Kidney (tissue), 14 donors: ENCODE data around the gene HBB. TPM values are rescaled to one million over a fixed set of nuclear protein-coding genes. Genes with fewer than 3 reads are reported as not detected.

Experiments
- DNase-seq, 5 donors: peaks; one replicate each; pipeline ENCODE4 v3.0.0-alpha.2; 2013 to 2020
- FAIRE-seq: peaks from 2 replicates; lab custom pipeline; 2012; peaks lifted over from hg19 to GRCh38; lab: Jason Lieb, UNC
- H3K27ac ChIP-seq, 2 donors: one replicate each; pipeline ENCODE4 v1.7.0; 2013; ENCODE audit warnings: low read depth in 2 of 2, low read length in 2 of 2, inconsistent platforms in 1 of 2
- H3K27me3 ChIP-seq: one replicate; pipeline ENCODE4 v1.7.1; 2013; ENCODE audit warnings: low read length, inconsistent platforms; ENCODE audit not compliant: control insufficient read depth, insufficient read depth
- H3K36me3 ChIP-seq, 3 donors: one replicate each; pipeline versions ENCODE4 v1.7.0 to v1.7.1; 2013; ENCODE audit warnings: low read length in 3 of 3, control low read depth in 1 of 3, inconsistent platforms in 1 of 3; ENCODE audit not compliant: insufficient read depth in 3 of 3, control insufficient read depth in 2 of 3
- H3K4me1 ChIP-seq, 3 donors: one replicate each; pipeline versions ENCODE4 v1.7.0 to v1.7.1; 2013; ENCODE audit warnings: low read length in 3 of 3, inconsistent platforms in 1 of 3, low read depth in 1 of 3; ENCODE audit not compliant: control insufficient read depth in 2 of 3, insufficient read depth in 2 of 3
- H3K4me3 ChIP-seq, 3 donors: one replicate each; pipeline versions ENCODE4 v1.7.0 to v1.8.1; 2013; ENCODE audit warnings: low read length in 3 of 3, control low read depth in 1 of 3, inconsistent platforms in 1 of 3
- H3K9ac ChIP-seq, 3 donors: one replicate each; pipeline versions ENCODE4 v1.7.0 to v1.7.1; 2013; ENCODE audit warnings: low read length in 3 of 3, control low read depth in 1 of 3, inconsistent platforms in 1 of 3
- H3K9me3 ChIP-seq, 3 donors: one replicate each; pipeline versions ENCODE4 v1.7.0 to v1.7.1; 2013; ENCODE audit warnings: low read length in 3 of 3, control low read depth in 1 of 3, inconsistent platforms in 1 of 3; ENCODE audit not compliant: control insufficient read depth in 2 of 3, insufficient read depth in 1 of 3
- intact Hi-C: fragments of 100-400 bp; cut with DNase I; formaldehyde crosslinking; loops from one replicate; pipeline ENCODE4 v1.11.1; 2022
- polyA plus RNA-seq: library from polyadenylated mRNA; stranded (reverse); fragments of 350-450 nt; fragmentation: Illumina TruSeq; extraction: RNeasy Lipid Tissue Mini Kit (QIAGEN cat#74804); gene quantifications from one replicate; pipeline ENCODE4 v1.2.3, GENCODE V29; 2014; ENCODE audit warnings: low read depth, low replicate concordance; ENCODE audit not compliant: insufficient read depth
- total RNA-seq: library from RNA; stranded (reverse); fragmentation: NEBNext Ultra II Directional; extraction: Animal tissue kit (Norgen Biotek cat#: 25700); gene quantifications from one replicate; pipeline ENCODE4 v1.2.1, GENCODE V29; 2021
- TF ChIP-seq, protein P1 (sequence below): IDR thresholded peaks from 3 replicates; pipeline ENCODE4 v1.5.1; 2012; ENCODE audit warnings: mild to moderate bottlenecking, moderate library complexity, borderline replicate concordance; ENCODE audit not compliant: insufficient read depth; ENCODE audit errors: extremely low read depth
- donor health status: control.
- donor health status: control.
- donor health status: control.
- donor health status: control.
- donor health status: control.
- donor health status: DM: yes; HTN: yes; CAD: no.
- donor health status: Normal renal cell carcinoma (clear cell type).

The HBB gene
- total and polyA plus RNA-seq, 2 donors from 2014 or later = 10.9 to 59.9 TPM

DNA sequence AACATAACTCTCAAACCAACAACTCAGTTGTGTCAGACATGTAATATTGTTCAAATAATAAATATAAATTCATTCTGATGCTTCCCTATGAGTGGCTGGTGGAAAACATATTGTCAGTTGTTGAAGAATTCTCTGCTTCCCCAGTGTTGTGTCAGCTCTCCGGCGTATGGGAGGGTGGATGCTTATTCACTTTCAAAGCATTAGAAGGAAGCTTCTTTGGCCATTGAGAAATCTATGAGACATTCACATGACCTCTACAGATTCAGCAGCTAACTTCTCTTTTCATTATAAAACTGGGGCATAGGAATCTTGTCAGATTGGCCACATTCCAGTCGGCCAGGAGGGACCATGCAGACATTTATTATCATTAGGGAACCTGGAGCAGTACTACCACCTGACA lies 29.3 kb downstream of the HBB start:
- H3K36me3 ChIP-seq = no peaks in the 10 kb centered on the region
- no peaks in the 10 kb centered on the region for H3K4me1 ChIP-seq
- H3K4me3 ChIP-seq = no peak overlapping the region
- no peak overlapping the region for H3K9ac ChIP-seq
- no peak overlapping the region for H3K27ac ChIP-seq
- no peaks in the 10 kb centered on the region for H3K27me3 ChIP-seq
- TF ChIP-seq, protein P1, sequence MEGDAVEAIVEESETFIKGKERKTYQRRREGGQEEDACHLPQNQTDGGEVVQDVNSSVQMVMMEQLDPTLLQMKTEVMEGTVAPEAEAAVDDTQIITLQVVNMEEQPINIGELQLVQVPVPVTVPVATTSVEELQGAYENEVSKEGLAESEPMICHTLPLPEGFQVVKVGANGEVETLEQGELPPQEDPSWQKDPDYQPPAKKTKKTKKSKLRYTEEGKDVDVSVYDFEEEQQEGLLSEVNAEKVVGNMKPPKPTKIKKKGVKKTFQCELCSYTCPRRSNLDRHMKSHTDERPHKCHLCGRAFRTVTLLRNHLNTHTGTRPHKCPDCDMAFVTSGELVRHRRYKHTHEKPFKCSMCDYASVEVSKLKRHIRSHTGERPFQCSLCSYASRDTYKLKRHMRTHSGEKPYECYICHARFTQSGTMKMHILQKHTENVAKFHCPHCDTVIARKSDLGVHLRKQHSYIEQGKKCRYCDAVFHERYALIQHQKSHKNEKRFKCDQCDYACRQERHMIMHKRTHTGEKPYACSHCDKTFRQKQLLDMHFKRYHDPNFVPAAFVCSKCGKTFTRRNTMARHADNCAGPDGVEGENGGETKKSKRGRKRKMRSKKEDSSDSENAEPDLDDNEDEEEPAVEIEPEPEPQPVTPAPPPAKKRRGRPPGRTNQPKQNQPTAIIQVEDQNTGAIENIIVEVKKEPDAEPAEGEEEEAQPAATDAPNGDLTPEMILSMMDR = no peak
- H3K9me3 ChIP-seq = peaks cover 0 to 3% (median 0%) of the 10 kb centered on the region in 3 donors
- intact Hi-C loops = no loop called here
- no peak for FAIRE-seq
- DNase-seq = no peak

DNA sequence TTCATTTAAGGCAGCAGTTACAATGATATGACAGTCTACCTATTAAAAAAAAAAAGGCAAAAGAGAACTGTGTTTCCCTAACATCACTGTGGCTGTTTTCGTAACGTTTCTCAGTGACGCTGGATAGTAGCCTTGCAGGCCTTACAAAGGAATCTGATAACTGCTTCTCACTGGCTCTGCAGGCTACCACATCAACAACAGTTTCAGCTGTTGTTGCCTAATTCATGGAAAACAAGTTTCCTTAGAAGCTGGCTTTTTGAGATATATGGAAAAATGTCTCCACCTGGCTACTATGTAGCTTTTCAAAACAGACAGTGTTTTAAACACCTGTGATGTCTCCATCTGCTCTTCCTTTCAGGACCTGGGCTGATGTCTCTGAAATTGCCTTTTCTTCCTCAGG lies 30.1 kb downstream of the HBB start:
- no peak overlapping the region for H3K27ac ChIP-seq
- peaks cover 0 to 3% (median 0%) of the 10 kb centered on the region in 3 donors for H3K9me3 ChIP-seq
- no peak overlapping the region for H3K4me3 ChIP-seq
- H3K27me3 ChIP-seq = no peaks in the 10 kb centered on the region
- TF ChIP-seq, protein P1 = no peak
- no peak overlapping the region for H3K9ac ChIP-seq
- no peaks in the 10 kb centered on the region for H3K4me1 ChIP-seq
- intact Hi-C loops = no loop called here
- DNase-seq = no peak
- H3K36me3 ChIP-seq = no peaks in the 10 kb centered on the region
- no peak for FAIRE-seq

DNA sequence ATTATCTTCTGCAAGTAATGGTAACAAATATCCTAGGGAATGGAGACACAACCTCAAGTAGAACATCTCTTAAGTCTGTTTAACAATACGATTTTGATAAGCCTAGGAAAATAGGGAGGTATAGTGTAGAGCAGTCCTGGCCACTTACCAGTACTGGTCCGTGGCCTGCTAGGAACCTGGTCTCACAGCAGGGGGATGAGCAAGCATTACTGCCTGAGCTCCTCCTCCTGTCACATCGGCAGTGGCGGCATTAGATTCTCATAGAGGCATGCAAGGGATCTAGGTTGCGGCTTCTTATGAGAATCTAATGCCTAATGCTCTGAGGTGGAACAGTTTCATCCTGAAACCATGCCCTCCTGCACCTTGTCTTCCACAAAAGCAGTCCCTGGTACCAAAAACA lies 30.8 kb downstream of the HBB start:
- no peak for DNase-seq
- no peaks in the 10 kb centered on the region for H3K4me1 ChIP-seq
- no peak for FAIRE-seq
- no peaks in the 10 kb centered on the region for H3K27me3 ChIP-seq
- H3K4me3 ChIP-seq = no peak overlapping the region
- H3K27ac ChIP-seq = no peak overlapping the region
- peaks cover 0 to 3% (median 0%) of the 10 kb centered on the region in 3 donors for H3K9me3 ChIP-seq
- TF ChIP-seq, protein P1 = no peak
- H3K9ac ChIP-seq = no peak overlapping the region
- H3K36me3 ChIP-seq = no peaks in the 10 kb centered on the region
- intact Hi-C loops = no loop called here

DNA sequence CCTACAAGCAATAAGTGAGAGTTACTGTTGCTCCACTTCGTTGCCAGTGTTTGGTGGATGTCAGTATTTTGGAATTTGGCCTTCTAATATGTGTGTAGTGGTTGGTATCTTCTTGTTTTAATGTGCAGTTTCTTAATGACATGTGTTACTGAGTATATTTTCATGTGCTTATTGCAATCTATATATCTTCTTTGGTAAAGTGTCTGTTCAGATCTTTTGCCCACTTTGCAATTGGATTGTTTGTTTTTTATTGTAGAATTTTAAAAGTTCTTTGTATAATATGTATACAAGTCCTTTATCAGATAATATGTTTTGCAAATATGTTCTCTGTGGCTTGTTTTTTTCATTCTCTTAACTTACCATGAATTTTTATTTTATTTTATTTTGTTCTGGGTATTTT lies 34.1 kb downstream of the HBB start:
- Histone ChIP-seq H3K36me3 (no peaks in the 10 kb centered on the region), H3K27me3 (no peaks in the 10 kb centered on the region), H3K4me3 (no peak overlapping the region), H3K27ac (no peak overlapping the region), H3K9ac (no peak overlapping the region), H3K9me3 (peaks cover 0 to 8% (median 0%) of the 10 kb centered on the region in 3 donors), H3K4me1 (no peaks in the 10 kb centered on the region)
- TF ChIP-seq, protein P1 = no peak
- FAIRE-seq (no peak), DNase-seq (no peak)
- intact Hi-C loops = no loop called here
